RWPE2 (cell line): Measurements from ENCODE around the gene SAMD3.

ENCODE experiments used
- ATAC-seq: fragments of 200-7000 bp; cut with Tn5 transposase; 3 replicates; pipeline ENCODE4 v1.9.1; 2021; ENCODE audit warnings: low read depth
- DNase-seq: peaks from one replicate; pipeline ENCODE4 v3.0.0-alpha.2; 2020; ENCODE audit warnings: low spot score
- H3K27ac ChIP-seq: fragments of 450-650 bp; 2 replicates; pipeline ENCODE4 v1.5.1; 2017; ENCODE audit warnings: mild to moderate bottlenecking; ENCODE audit not compliant: poor library complexity, severe bottlenecking
- H3K27me3 ChIP-seq: fragments of 250-450 bp; sonication (Bioruptor Pico); 2 replicates; pipeline ENCODE4 v1.5.1; 2021; ENCODE audit warnings: mild to moderate bottlenecking, moderate library complexity; ENCODE audit not compliant: insufficient read depth, poor library complexity, severe bottlenecking
- H3K36me3 ChIP-seq: fragments of 250-450 bp; sonication (Bioruptor Pico); 2 replicates; pipeline ENCODE4 v1.5.1; 2020; ENCODE audit warnings: low read depth, mild to moderate bottlenecking, moderate library complexity
- H3K4me1 ChIP-seq: fragments of 250-450 bp; sonication (Bioruptor Pico); 2 replicates; pipeline ENCODE4 v1.5.1; 2021; ENCODE audit warnings: mild to moderate bottlenecking, moderate library complexity; ENCODE audit not compliant: insufficient read depth, poor library complexity, severe bottlenecking
- H3K4me3 ChIP-seq: fragments of 250-450 bp; sonication (Bioruptor Pico); 2 replicates; pipeline ENCODE4 v1.5.1; 2021; ENCODE audit warnings: mild to moderate bottlenecking, moderate library complexity; ENCODE audit not compliant: severe bottlenecking
- H3K9me3 ChIP-seq: fragments of 250-450 bp; sonication (Bioruptor Pico); 2 replicates; pipeline ENCODE4 v1.5.1; 2021; ENCODE audit warnings: mild to moderate bottlenecking, moderate library complexity; ENCODE audit not compliant: severe bottlenecking
- TF ChIP-seq, protein P1 (sequence below): fragments of 450-650 bp; IDR thresholded peaks from one replicate; pipeline ENCODE4 v1.5.1; 2017; ENCODE audit warnings: mild to moderate bottlenecking, moderate library complexity; ENCODE audit not compliant: poor library complexity, severe bottlenecking

The SAMD3 gene

DNA sequence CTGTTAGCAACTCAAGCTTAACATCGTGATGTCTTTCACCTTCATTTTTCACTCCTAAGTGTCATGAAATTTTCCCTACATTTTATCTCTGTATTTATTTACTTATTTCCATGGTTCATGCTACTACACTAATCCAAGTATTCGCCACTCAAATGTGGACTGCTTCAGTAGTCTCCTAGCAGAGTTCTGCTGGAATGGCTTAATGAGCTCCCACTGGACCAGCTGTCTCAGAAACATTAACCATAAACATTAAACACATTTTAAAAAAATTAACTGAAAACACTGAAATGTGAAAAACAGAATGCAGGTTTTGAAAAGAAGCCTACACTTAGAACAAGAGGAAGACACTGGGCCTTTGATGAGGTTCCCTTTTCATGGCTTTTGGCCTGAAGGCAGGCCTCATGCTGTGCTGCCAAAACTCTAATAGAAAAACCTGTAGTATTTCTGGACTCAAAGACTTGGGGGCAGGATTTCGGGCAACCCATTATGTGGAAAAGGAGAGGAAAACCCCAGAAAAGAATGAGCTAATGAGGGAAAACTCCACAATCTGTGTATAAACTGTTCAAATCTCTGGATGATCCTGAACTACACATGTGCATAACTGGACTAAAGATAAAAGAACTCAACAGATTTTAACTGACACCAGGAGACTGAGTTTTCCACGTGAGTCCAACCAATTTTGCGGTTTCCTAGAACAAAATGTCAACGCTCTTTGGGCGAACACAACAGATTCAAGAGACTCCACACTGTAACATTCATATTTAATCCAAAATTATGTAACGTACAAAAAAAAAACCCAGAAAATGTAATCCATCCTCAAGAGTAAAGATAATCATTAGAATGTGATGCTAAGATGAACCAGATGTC, 33.0 kb downstream of the SAMD3 start:
- DNase-seq (no peak), ATAC-seq (no peak)
- TF ChIP-seq, protein P1, sequence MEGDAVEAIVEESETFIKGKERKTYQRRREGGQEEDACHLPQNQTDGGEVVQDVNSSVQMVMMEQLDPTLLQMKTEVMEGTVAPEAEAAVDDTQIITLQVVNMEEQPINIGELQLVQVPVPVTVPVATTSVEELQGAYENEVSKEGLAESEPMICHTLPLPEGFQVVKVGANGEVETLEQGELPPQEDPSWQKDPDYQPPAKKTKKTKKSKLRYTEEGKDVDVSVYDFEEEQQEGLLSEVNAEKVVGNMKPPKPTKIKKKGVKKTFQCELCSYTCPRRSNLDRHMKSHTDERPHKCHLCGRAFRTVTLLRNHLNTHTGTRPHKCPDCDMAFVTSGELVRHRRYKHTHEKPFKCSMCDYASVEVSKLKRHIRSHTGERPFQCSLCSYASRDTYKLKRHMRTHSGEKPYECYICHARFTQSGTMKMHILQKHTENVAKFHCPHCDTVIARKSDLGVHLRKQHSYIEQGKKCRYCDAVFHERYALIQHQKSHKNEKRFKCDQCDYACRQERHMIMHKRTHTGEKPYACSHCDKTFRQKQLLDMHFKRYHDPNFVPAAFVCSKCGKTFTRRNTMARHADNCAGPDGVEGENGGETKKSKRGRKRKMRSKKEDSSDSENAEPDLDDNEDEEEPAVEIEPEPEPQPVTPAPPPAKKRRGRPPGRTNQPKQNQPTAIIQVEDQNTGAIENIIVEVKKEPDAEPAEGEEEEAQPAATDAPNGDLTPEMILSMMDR = no peak
- no peaks in the 10 kb centered on the region for H3K9me3 ChIP-seq
- no peaks in the 10 kb centered on the region for H3K36me3 ChIP-seq
- no peaks in the 10 kb centered on the region for H3K27me3 ChIP-seq
- H3K4me3 ChIP-seq = no peak overlapping the region
- no peak overlapping the region for H3K27ac ChIP-seq
- H3K4me1 ChIP-seq = no peaks in the 10 kb centered on the region

DNA sequence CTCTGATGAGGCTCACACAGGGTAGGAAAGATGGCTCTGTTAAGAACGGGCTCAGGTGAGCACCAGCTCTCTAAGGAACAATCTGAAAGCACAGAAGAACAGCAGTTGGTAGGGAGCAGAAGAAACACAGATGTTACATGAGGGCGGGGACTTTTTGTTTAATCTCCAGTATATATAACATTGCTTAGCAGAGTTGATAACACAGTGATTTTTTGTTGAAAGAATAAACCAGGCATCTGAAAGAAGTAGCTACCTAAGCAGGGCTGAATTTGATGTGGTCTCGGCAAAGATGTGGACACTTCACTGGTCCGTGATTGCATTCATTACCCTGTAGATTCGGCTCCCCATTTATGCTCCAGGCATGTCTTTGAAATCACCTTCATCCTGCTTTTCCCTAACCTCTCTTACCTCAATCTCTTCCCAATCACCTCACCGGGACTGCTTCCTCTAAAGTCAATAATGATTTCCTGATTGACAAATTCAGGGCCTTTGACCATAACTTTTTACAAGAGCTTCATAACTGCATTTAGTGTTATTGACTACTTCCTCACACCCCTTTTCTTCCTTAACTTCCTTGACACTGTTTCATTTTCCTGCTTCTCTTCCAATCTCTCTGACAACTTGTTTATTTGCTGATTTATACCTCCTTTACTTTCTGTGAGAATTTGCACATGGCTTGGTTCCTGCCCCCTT, 34.4 kb downstream of the SAMD3 start:
- H3K9me3 ChIP-seq = no peaks in the 10 kb centered on the region
- H3K4me1 ChIP-seq = no peaks in the 10 kb centered on the region
- H3K36me3 ChIP-seq = no peaks in the 10 kb centered on the region
- no peak for ATAC-seq
- no peak for DNase-seq
- no peak overlapping the region for H3K4me3 ChIP-seq
- H3K27ac ChIP-seq = no peak overlapping the region
- TF ChIP-seq, protein P1 = no peak
- no peaks in the 10 kb centered on the region for H3K27me3 ChIP-seq

DNA sequence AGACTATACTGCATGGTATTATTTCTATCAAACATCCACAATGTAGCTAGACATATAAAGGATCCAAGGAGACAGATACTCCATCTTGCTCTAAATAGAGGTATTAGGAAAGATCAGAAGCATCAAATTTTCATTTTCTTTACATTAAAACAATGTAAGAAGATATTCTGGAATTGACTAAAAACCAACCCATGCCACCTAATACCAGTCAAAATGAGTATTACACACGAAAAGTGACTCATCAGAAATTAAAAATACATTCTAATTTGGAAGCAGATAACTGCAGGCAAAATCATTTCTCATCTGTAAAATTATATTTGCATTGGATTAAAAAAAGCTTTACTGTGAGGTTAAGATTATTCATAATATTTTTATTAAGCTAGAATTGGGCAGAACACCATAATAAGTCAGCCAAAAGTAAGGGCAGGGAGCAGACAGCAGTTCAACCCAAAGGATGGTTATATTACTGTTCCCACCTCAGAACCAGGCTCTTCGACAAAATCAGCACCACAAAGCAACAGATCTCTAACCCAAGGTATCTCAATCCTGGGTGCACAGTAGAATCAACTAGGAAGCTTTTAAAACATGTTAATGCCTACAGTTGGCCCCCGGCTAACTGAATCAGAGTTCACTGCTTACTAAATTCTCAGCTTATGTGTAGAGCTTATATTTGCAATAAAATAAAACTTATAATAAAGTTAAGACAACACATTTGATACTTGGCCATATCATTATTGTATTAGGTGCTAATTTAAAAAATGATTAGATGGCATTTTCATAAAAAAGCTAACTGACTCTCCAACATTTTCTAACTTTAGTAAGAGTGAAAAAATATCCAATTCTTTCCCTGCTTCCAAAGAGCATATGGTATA, 35.2 kb downstream of the SAMD3 start:
- DNase-seq (no peak), ATAC-seq (no peak)
- Histone ChIP-seq H3K4me3 (no peak overlapping the region), H3K9me3 (no peaks in the 10 kb centered on the region), H3K27ac (no peak overlapping the region), H3K27me3 (no peaks in the 10 kb centered on the region), H3K36me3 (no peaks in the 10 kb centered on the region), H3K4me1 (no peaks in the 10 kb centered on the region)
- TF ChIP-seq, protein P1 = no peak

DNA sequence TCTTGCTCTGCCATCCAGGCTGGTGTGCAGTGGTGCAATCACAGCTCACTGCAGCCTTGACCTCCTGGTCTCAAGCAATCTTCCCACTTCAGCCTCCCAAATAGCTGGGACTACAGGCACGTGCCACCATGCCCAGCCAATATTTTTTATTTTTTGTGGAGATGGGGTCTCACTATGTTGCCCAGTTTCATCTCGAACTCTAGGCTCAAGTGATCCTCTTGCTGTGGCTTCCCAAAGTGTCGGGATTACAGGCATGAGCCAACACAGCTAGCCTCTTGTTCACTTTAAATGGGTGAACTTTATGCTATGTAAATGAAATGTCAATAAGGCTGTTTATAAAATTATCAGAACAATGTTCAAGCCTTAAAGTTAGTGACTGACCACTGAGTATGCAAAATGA, 37.1 kb downstream of the SAMD3 start:
- TF ChIP-seq, protein P1 = no peak
- H3K4me3 ChIP-seq = no peak overlapping the region
- ATAC-seq (no peak), DNase-seq (no peak)
- no peaks in the 10 kb centered on the region for H3K27me3 ChIP-seq
- H3K4me1 ChIP-seq = no peaks in the 10 kb centered on the region
- H3K27ac ChIP-seq = no peak overlapping the region
- H3K9me3 ChIP-seq = no peaks in the 10 kb centered on the region
- H3K36me3 ChIP-seq = no peaks in the 10 kb centered on the region
